HCT116 (cell line): Measurements from ENCODE around the gene ST8SIA3.
"Not testable (repeated sequence)": the region's sequence is repeated elsewhere in the genome, so short reads cannot be mapped to it uniquely, and the experiment has no call there.

Source experiments
- CBX3 ChIP-seq: IDR thresholded peaks from 2 replicates; pipeline ENCODE4 v1.6.1; 2012; ENCODE audit warnings: low read depth
- CEBPB ChIP-seq: IDR thresholded peaks from 2 replicates; pipeline ENCODE4 v1.6.1; 2012; ENCODE audit warnings: low read depth
- CTCF ChIP-seq, 3 experiments: fragments of 200-600 bp in 1 of 3; sonication (generic) in 1 of 3; IDR thresholded peaks in 2 of 3; conservative IDR thresholded peaks in 1 of 3; 2 replicates each; pipeline ENCODE4 v1.5.1; 2012 to 2017; ENCODE audit warnings: low read depth in 2 of 3, low read length in 2 of 3, antibody characterized with exemption in 1 of 3, borderline replicate concordance in 1 of 3, control low read depth in 1 of 3, mild to moderate bottlenecking in 1 of 3, mixed read lengths in 1 of 3, mixed run types in 1 of 3, moderate library complexity in 1 of 3; ENCODE audit not compliant: insufficient read depth in 1 of 3
- ELF1 ChIP-seq: IDR thresholded peaks from 2 replicates; pipeline ENCODE4 v1.6.1; 2012; ENCODE audit warnings: low read depth, borderline replicate concordance
- EZH2 ChIP-seq: fragments of 200-600 bp; sonication (generic); IDR thresholded peaks from 2 replicates; pipeline ENCODE4 v1.6.1; 2017; ENCODE audit warnings: antibody characterized with exemption, mixed run types
- JUND ChIP-seq: IDR thresholded peaks from 2 replicates; pipeline ENCODE4 v1.6.1; 2012
- MAX ChIP-seq: IDR thresholded peaks from 2 replicates; pipeline ENCODE4 v1.6.1; 2012
- POLR2A ChIP-seq: IDR thresholded peaks from 2 replicates; pipeline ENCODE4 v1.7.0; 2011; ENCODE audit warnings: borderline replicate concordance; ENCODE audit not compliant: insufficient read depth, insufficient read length; ENCODE audit errors: extremely low read depth
- POLR2AphosphoS5 ChIP-seq: IDR thresholded peaks from 2 replicates; pipeline ENCODE4 v1.6.1; 2011; ENCODE audit warnings: mild to moderate bottlenecking, low read depth, low read length, moderate library complexity
- RAD21 ChIP-seq: IDR thresholded peaks from 2 replicates; pipeline ENCODE4 v1.6.1; 2012; ENCODE audit warnings: low read depth, mild to moderate bottlenecking
- REST ChIP-seq: IDR thresholded peaks from 2 replicates; pipeline ENCODE4 v1.6.1; 2012; ENCODE audit warnings: low read depth
- YY1 ChIP-seq: IDR thresholded peaks from 2 replicates; pipeline ENCODE4 v1.6.1; 2011; ENCODE audit warnings: low read length, low read depth, moderate library complexity, mild to moderate bottlenecking; ENCODE audit not compliant: insufficient replicate concordance; ENCODE audit errors: extremely low read depth
- ZFX ChIP-seq: fragments of 450-650 bp; IDR thresholded peaks from 2 replicates; pipeline ENCODE4 v1.6.1; 2017
- ZNF274 ChIP-seq: fragments of 200-500 bp; sonication (Bioruptor generic); IDR thresholded peaks from 2 replicates; pipeline ENCODE4 v1.6.1; 2014; ENCODE audit warnings: mild to moderate bottlenecking, low read depth, low read length, inconsistent platforms

GRCh38 chr18:57394749-57395148 lies 42.4 kb downstream of the ST8SIA3 start:
- TF ChIP-seq CTCF (IDR thresholded peaks at IDR 0.05 in 2 of 3, conservative IDR thresholded peaks at IDR 0.05 in 1 of 3; ENCODE audit: borderline replicate concordance in 1 of 3, insufficient read depth in 1 of 3, low read depth in 2 of 3, low read length in 2 of 3); POLR2A; ZFX; CEBPB; POLR2AphosphoS5; RAD21; REST; YY1; ZNF274; MAX; CBX3; EZH2; JUND; ELF1: not testable (repeated sequence)
